Spleen (tissue), 7 donors: ENCODE measurements around the gene CHRNA4.

Source experiments
- CTCF ChIP-seq, 11 experiments: fragments of 200-600 bp in 7 of 11; fragments of 450-650 bp in 4 of 11; sonication (generic) in 4 of 11; IDR thresholded peaks in 8 of 11; conservative IDR thresholded peaks in 3 of 11; 1 replicate in 7 of 11; 2 replicates in 4 of 11; pipeline versions ENCODE4 v1.4.0 to v1.8.0; 2016 to 2021; ENCODE audit warnings: antibody characterized with exemption in 11 of 11, inconsistent platforms in 4 of 11, mild to moderate bottlenecking in 1 of 11
- POLR2A ChIP-seq, 3 donors: fragments of 450-650 bp; IDR thresholded peaks; one replicate each; pipeline ENCODE4 v1.5.1; 2017; ENCODE audit warnings: antibody characterized with exemption in 3 of 3, mild to moderate bottlenecking in 1 of 3
- POLR2AphosphoS5 ChIP-seq, 3 donors: sonication (generic); formaldehyde crosslinking; IDR thresholded peaks; one replicate each; pipeline ENCODE4 v1.5.1; 2017; ENCODE audit warnings: antibody characterized with exemption in 3 of 3
- donor health status: DM: no; HTN: no; CAD: no; lungs with moderate emphysema.
- donor health status: DM: no; HTN: no; CAD: no.
- donor health status: DM: no; HTN: no; CAD: no.

GRCh38 chr20:63374504-63374903 lies 13.4 kb upstream of the CHRNA4 start:
- TF ChIP-seq CTCF (IDR thresholded peaks at IDR 0.05 in 8 of 11, conservative IDR thresholded peaks at IDR 0.05 in 3 of 11) (no peak), POLR2A (IDR thresholded peaks at IDR 0.05) (no peak), POLR2AphosphoS5 (IDR thresholded peaks at IDR 0.05) (no peak)
